Measurements from ENCODE around the gene CCDC146. TPM values are rescaled to one million over a fixed set of nuclear protein-coding genes. Genes with fewer than 3 reads are reported as not detected.
A peak's percentile ranks its signal among the peaks of the same experiment; 100 is the strongest.

CCDC146 gene
- total and polyA plus RNA-seq, 4 donors = 1.3 to 3.9 (median 3.1) TPM

DNA sequence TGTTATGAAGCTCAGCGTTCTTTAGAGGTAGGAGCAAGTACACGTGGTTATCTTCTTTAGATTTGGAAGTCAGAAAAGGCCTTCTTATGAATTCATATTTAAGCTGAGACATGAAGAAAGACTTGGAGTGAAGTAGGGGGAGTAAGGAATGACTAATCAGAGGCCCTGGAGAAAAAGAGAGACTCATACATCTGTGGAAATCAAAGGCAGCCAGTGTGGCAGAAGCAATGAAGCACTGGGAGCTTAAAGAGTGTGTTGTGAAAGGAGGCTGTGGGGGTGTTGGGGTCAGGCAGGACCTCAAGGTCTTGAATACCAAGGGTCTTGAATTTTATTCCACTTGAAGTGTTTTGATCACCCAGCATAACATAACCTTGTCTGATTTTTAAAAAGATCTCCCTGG is 112.9 kb downstream of the CCDC146 start:
- no peak overlapping the region for H3K27ac ChIP-seq (ENCODE audit: low read depth in 1 of 2, low read length in 2 of 2)
- H3K4me3 ChIP-seq (ENCODE audit: low read depth in 1 of 3, low read length in 3 of 3) = no peak overlapping the region
- no peak for DNase-seq (ENCODE audit: low spot score)
- no peak overlapping the region for H3K9ac ChIP-seq (ENCODE audit: low read depth in 1 of 2, low read length in 2 of 2)
- TF ChIP-seq HNF4G (IDR thresholded peaks at IDR 0.05) (no peak), HNF4A (conservative IDR thresholded peaks at IDR 0.05) (no peak), FOXA1 (IDR thresholded peaks at IDR 0.05) (no peak)
- TF ChIP-seq, protein P1, sequence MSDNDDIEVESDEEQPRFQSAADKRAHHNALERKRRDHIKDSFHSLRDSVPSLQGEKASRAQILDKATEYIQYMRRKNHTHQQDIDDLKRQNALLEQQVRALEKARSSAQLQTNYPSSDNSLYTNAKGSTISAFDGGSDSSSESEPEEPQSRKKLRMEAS (IDR thresholded peaks at IDR 0.05) = no peak
- H3K36me3 ChIP-seq (ENCODE audit: control insufficient read depth in 4 of 4, insufficient read depth in 3 of 4, low read depth in 1 of 4, low read length in 3 of 4) = no peaks in the 10 kb centered on the region
- peaks cover 0 to 3% (median 0%) of the 10 kb centered on the region in 4 donors for H3K4me1 ChIP-seq (ENCODE audit: control insufficient read depth in 4 of 4, insufficient read depth in 4 of 4, low read length in 3 of 4)
- 96% methylated on average over 2 of the region's 2 CpGs for WGBS
- no peaks in the 10 kb centered on the region for H3K27me3 ChIP-seq (ENCODE audit: control insufficient read depth in 4 of 4, insufficient read depth in 4 of 4, low read length in 3 of 4)
- H3K9me3 ChIP-seq (ENCODE audit: control insufficient read depth in 4 of 4, low read length in 3 of 4) = no peaks in the 10 kb centered on the region

GRCh38 chr7:77238703-77239136 is 116.3 kb downstream of the CCDC146 start:
- Histone ChIP-seq H3K4me1 (ENCODE audit: control insufficient read depth in 4 of 4, insufficient read depth in 4 of 4, low read length in 3 of 4) (peaks cover 0 to 3% (median 0%) of the 10 kb centered on the region in 4 donors), H3K4me3 (ENCODE audit: low read depth in 1 of 3, low read length in 3 of 3) (no peak overlapping the region), H3K9me3 (ENCODE audit: control insufficient read depth in 4 of 4, low read length in 3 of 4) (no peaks in the 10 kb centered on the region), H3K27ac (ENCODE audit: low read depth in 1 of 2, low read length in 2 of 2) (peak overlapping the region in 1 of 2 donors; percentile 27), H3K36me3 (ENCODE audit: control insufficient read depth in 4 of 4, insufficient read depth in 3 of 4, low read depth in 1 of 4, low read length in 3 of 4) (no peaks in the 10 kb centered on the region), H3K27me3 (ENCODE audit: control insufficient read depth in 4 of 4, insufficient read depth in 4 of 4, low read length in 3 of 4) (no peaks in the 10 kb centered on the region), H3K9ac (ENCODE audit: low read depth in 1 of 2, low read length in 2 of 2) (no peak overlapping the region)
- TF ChIP-seq HNF4A (conservative IDR thresholded peaks at IDR 0.05) (no peak), FOXA1 (IDR thresholded peaks at IDR 0.05) (no peak), YY1 (IDR thresholded peaks at IDR 0.05) (no peak), RAD21 (IDR thresholded peaks at IDR 0.05) (no peak), FOXA2 (IDR thresholded peaks at IDR 0.05) (no peak), RXRA (IDR thresholded peaks at IDR 0.05) (no peak), EGR1 (IDR thresholded peaks at IDR 0.05; ENCODE audit: low read depth in 2 of 2) (no peak)
- TF ChIP-seq, protein P2, sequence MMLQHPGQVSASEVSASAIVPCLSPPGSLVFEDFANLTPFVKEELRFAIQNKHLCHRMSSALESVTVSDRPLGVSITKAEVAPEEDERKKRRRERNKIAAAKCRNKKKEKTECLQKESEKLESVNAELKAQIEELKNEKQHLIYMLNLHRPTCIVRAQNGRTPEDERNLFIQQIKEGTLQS (IDR thresholded peaks at IDR 0.05) = no peak
- TF ChIP-seq, protein P3, sequence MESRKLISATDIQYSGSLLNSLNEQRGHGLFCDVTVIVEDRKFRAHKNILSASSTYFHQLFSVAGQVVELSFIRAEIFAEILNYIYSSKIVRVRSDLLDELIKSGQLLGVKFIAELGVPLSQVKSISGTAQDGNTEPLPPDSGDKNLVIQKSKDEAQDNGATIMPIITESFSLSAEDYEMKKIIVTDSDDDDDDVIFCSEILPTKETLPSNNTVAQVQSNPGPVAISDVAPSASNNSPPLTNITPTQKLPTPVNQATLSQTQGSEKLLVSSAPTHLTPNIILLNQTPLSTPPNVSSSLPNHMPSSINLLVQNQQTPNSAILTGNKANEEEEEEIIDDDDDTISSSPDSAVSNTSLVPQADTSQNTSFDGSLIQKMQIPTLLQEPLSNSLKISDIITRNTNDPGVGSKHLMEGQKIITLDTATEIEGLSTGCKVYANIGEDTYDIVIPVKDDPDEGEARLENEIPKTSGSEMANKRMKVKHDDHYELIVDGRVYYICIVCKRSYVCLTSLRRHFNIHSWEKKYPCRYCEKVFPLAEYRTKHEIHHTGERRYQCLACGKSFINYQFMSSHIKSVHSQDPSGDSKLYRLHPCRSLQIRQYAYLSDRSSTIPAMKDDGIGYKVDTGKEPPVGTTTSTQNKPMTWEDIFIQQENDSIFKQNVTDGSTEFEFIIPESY (IDR thresholded peaks at IDR 0.05) = no peak
- DNase-seq (ENCODE audit: low spot score) = no peak
- 82% methylated on average over 2 of the region's 2 CpGs for WGBS

DNA sequence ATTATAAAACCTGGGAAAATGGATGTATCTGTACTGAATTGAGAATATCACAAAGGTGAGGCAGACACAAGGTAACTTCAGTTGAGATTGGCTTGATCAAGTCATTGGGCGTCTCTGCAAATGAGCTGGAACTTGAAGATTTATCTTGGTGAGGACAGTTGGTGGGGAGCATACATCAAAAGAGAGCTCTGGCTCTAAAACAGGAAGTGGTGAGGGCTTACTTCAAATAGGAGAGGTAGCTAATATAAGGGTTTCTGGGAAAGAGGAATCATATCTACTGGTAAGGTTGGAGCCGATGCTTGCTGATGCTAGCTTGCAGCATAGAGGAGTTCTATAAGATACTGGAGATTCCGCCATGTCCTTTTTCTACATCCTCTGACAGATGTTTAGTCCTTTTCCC is 117.1 kb downstream of the CCDC146 start:
- Histone ChIP-seq H3K4me3 (ENCODE audit: low read depth in 1 of 3, low read length in 3 of 3) (no peak overlapping the region), H3K27me3 (ENCODE audit: control insufficient read depth in 4 of 4, insufficient read depth in 4 of 4, low read length in 3 of 4) (no peaks in the 10 kb centered on the region), H3K9ac (ENCODE audit: low read depth in 1 of 2, low read length in 2 of 2) (no peak overlapping the region), H3K27ac (ENCODE audit: low read depth in 1 of 2, low read length in 2 of 2) (no peak overlapping the region), H3K9me3 (ENCODE audit: control insufficient read depth in 4 of 4, low read length in 3 of 4) (no peaks in the 10 kb centered on the region), H3K36me3 (ENCODE audit: control insufficient read depth in 4 of 4, insufficient read depth in 3 of 4, low read depth in 1 of 4, low read length in 3 of 4) (no peaks in the 10 kb centered on the region), H3K4me1 (ENCODE audit: control insufficient read depth in 4 of 4, insufficient read depth in 4 of 4, low read length in 3 of 4) (peaks cover 0 to 5% (median under 1%) of the 10 kb centered on the region in 4 donors)
- DNase-seq (ENCODE audit: low spot score) = no peak
- TF ChIP-seq FOXA1 (IDR thresholded peaks at IDR 0.05) = no peak
- no peak for TF ChIP-seq RXRA (IDR thresholded peaks at IDR 0.05)
- no peak for TF ChIP-seq HNF4A (conservative IDR thresholded peaks at IDR 0.05)
- no peak for TF ChIP-seq TAF1 (conservative IDR thresholded peaks at IDR 0.05)
- TF ChIP-seq, protein P1 (IDR thresholded peaks at IDR 0.05) = no peak
- TF ChIP-seq EGR1 (IDR thresholded peaks at IDR 0.05; ENCODE audit: low read depth in 2 of 2) = no peak
- TF ChIP-seq, protein P2 (IDR thresholded peaks at IDR 0.05) = no peak
- TF ChIP-seq SP1 (IDR thresholded peaks at IDR 0.05) = no peak
- TF ChIP-seq NR2F2 (IDR thresholded peaks at IDR 0.05) = no peak
- TF ChIP-seq FOXA2 (IDR thresholded peaks at IDR 0.05) = no peak
- TF ChIP-seq JUND (IDR thresholded peaks at IDR 0.05) = no peak
- TF ChIP-seq RAD21 (IDR thresholded peaks at IDR 0.05) = no peak
- WGBS = 90% methylated on average over 3 of the region's 3 CpGs
